Mammary epithelial cell (primary cell): Measurements from ENCODE around the gene MUTYH.

Source experiments
- EZH2 ChIP-seq: IDR thresholded peaks from 2 replicates; pipeline ENCODE4 v1.6.1; 2012; ENCODE audit warnings: low read length, inconsistent platforms, borderline replicate concordance
- TF ChIP-seq, protein P1 (sequence below), 2 donors: IDR thresholded peaks in 1 of 2; conservative IDR thresholded peaks in 1 of 2; 2 replicates each; pipeline ENCODE4 v1.5.1; 2011 to 2012; ENCODE audit warnings: inconsistent platforms in 2 of 2, low read length in 2 of 2, mild to moderate bottlenecking in 2 of 2, control low read depth in 1 of 2, low read depth in 1 of 2; ENCODE audit not compliant: insufficient read depth in 1 of 2; ENCODE audit errors: extremely low read depth in 1 of 2

GRCh38 chr1:45302505-45303150 is 37.6 kb downstream of the MUTYH start:
- TF ChIP-seq, protein P1, sequence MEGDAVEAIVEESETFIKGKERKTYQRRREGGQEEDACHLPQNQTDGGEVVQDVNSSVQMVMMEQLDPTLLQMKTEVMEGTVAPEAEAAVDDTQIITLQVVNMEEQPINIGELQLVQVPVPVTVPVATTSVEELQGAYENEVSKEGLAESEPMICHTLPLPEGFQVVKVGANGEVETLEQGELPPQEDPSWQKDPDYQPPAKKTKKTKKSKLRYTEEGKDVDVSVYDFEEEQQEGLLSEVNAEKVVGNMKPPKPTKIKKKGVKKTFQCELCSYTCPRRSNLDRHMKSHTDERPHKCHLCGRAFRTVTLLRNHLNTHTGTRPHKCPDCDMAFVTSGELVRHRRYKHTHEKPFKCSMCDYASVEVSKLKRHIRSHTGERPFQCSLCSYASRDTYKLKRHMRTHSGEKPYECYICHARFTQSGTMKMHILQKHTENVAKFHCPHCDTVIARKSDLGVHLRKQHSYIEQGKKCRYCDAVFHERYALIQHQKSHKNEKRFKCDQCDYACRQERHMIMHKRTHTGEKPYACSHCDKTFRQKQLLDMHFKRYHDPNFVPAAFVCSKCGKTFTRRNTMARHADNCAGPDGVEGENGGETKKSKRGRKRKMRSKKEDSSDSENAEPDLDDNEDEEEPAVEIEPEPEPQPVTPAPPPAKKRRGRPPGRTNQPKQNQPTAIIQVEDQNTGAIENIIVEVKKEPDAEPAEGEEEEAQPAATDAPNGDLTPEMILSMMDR (conservative IDR thresholded peaks at IDR 0.05 in 1 of 2, IDR thresholded peaks at IDR 0.05 in 1 of 2; ENCODE audit: extremely low read depth in 1 of 2, insufficient read depth in 1 of 2, low read depth in 1 of 2, low read length in 2 of 2) = no peak
- no peak for TF ChIP-seq EZH2
